HG03175 (cell line): Measurements from ENCODE around the gene ZSCAN9.
A peak's percentile ranks its signal among the peaks of the same experiment; 100 is the strongest.

Experiments
- ATAC-seq: cut with Tn5 transposase; IDR thresholded peaks from one replicate; pipeline ENCODE4 v1.9.1; 2021; ENCODE audit warnings: mild to moderate bottlenecking, moderate library complexity; ENCODE audit not compliant: unreplicated experiment

The ZSCAN9 gene

DNA sequence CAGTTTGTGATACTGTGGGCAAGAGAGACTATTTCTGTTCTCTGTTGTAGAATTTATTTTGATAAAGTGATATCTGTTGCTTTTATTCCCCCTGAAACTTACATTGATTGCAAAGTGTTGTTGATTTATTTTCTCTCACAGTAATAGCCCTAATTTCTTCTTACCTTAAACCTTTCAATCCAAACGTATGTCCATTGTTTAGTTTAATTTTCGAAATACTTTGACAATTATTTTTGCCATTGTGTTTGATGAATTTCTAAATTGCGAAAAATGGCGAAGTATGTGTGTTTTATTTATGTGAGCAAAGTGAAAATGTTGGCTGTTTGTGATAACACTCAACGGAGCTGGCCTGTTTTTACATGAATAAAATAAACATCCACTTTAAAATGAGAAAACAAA is 41.5 kb downstream of the ZSCAN9 start:
- no peak for ATAC-seq

DNA sequence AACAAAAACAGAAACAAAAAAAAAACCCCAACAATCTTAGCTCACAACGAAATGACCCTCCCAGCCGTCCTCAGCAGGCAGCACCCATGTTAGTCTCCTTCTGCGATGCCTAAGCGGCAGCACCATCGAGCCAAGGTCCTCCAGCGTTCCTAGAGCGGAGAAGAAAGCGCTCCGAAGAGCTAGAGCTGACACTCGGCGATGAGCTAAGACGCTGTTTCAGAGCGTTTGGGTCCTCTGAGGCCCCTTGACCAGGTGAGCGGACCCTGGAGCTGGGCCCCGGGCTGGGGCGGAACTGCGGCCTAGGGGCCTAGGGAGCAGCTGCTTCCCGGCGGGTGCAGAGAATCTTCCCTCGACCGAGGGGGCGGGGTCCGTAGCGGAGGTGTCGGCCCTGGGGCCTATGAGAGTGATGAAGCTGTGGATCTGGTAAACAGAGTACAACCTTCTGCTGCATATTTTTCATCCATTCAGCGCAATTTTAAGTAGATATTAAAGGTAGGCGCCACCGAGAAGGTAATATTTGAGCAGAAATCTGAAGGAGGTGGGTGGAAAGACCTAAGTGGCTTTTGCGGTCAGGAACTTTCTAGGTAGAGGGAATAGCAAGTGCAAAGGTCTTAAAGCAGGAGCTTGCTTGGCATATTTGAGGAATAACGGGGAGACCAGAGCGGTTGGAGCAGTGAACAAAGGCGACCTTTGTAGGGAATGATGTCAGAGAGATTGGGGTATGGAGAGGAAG is 42.1 kb downstream of the ZSCAN9 start, which contains the start of gene ZSCAN26:
Gene ZSCAN26, plus strand, starts transcription at position 182 of the 733 bp plus-strand sequence. CDS start 4,777 bp downstream, outside the sequence.
- ATAC-seq: peak; percentile 93

DNA sequence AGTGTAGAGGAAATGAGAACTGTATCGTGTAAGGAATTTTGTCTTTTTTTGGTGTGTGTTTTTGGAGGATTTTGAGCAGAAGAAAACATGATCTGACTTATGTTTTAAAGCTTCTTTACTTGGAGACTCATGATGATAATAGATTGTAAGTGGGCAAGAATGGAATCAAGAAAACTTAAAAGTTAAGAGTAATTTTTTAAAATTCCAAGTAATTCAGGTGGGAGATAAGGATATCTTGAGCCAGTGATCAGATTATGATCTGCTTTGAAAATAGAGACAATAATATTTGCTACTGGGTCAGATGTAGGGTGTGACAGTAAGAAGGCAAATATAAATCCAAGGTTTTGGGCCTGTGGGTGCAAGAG is 42.6 kb downstream of the ZSCAN9 start:
- ATAC-seq: no peak

DNA sequence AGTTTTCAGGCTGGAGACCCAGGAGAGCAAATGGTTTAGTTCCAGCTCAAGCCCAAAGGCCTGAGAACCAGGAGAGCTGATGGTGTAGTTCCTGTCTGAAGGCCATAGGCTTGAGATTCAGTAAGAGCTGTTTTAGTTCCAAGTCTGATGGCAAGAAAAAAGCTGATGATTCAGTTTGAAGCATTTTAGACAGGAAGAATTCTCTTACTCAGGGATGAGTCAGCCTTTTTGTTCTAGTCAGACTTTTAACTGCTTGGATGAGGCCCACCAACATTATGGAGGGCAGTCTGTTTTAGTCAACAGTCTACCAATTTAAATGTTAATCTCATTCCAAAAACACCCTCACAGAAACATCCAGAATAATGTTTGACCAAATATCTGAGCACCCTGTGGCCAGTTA is 44.4 kb downstream of the ZSCAN9 start:
- ATAC-seq: no peak

DNA sequence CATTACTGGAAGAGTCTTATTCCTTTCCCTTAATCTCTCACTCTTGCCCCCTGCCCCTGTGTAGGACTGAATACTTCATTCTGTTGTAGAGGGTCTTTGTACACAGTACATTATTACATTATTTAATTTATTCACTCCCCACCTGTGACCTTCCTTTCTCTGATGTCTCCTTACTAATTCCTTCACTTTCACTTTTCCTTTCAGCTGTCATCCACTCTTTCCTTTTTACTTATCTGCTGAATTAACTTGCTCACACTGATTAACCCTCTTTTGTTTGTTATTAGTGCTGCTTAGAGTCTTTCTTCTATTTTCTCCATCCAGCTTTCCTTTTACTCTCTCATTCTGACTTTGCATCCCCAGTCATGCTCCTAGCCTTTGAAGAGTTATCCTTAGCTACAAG is 49.8 kb downstream of the ZSCAN9 start:
- ATAC-seq: no peak

DNA sequence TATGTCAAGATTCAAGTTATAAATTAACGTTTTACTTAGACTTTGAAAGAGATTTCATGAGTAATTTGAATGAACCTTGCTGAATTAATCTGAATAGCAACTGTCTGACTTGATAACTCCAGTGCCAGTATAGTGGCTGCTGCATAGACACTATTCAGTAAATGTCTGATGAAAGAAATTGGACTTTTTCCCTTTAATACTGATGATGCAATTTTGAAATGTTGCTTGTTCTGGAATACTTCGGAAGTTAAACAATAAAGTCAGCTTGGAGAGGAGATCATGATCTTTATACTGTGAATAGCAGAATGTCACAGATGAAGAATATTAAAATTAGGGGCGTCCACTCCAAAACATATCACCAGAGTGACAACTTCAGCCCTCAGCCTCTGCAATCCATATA is 52.7 kb downstream of the ZSCAN9 start:
- no peak for ATAC-seq

DNA sequence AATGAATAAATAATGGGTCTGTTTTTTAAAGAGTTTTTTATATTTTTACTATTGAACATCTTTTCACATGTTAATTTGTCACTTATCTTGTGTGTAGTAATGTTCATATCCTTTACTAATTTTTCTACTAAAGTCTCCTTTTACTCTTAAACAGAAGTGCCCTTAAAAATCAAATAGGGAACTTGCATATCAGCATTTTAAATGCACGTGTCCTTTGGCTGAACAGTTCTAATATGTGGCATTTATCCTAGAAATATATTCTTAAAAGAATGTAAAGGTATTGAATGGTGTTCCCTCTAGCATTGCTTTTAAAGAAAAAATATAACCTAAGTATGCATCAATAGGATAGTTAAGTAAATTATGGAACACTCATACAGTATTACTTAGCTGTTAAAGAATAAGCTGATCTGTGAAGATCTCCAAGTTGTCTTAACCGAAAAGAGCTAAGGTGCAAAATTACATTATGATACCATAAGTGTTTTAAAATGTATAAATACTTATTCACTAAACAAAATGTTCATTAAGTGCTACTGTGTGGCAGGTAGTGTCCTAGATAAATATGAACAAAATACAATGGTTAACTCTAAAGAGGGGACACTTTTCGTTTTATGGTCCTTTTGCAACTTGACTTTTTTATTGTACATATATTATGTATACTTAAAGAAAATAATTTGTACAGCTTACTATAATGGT is 55.7 kb downstream of the ZSCAN9 start:
- no peak for ATAC-seq

DNA sequence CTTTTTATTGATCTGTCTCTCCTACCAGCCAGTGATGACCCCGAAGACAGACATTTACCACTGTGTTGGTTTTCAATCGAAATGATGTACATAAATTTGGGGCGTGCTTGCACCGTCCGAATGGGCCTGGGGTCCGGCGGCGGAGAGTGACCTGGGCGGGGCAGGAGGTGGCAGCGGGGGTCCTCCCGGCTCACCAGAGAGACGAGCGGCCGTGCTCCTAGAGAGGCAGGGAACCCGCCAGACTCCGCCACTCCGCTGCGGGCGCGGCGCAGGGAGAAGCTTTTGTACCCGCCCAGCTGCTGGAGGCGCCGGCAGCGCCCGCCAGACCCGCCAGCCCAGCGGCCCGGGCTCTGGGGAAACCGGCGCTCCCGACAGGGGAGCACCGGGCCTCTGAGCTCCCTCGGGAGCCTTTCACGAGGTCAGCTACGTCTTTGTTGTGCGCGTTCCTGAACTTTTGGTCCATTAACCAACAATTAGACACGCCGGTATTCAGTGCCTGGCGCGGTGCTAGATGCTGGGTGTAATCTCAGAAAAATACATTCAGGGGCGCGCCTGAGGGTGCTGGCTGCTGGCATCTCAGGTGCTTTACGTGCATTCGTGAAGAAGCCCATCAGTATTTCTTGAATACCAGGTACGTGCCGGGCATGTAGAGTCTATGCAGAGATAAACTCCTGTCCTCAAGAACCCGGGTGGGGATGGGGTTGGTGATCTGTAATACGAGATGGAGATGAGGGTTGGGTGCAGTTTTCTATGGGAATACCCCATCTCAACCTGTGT is 56.4 kb downstream of the ZSCAN9 start, which contains the start of gene PGBD1:
Gene PGBD1, plus strand, starts transcription at position 285 of the 777 bp plus-strand sequence. CDS start 2,242 bp downstream, outside the sequence.
- peak; percentile 86 for ATAC-seq

DNA sequence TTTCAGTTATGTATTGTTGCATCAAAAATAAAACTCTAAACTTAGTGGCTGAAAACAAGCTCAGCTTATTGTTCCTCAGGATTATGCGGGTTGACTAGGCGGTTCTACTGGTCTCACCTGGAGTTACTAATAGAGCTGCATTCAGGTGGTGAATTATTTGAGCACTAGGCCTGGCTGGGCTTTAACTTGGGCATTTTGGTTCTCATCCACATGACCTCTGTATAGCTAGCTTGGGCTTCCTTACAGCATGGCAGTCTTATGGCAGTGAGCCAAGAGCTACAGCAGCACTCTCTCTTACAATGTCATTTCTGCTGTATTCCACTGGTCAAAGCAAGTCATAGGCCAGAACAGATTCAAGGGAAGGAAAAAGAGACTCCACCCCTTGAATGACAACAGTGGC is 57.9 kb downstream of the ZSCAN9 start:
- no peak for ATAC-seq
